Measurements from ENCODE around the gene PRPF8. TPM values are rescaled to one million over a fixed set of nuclear protein-coding genes. Genes with fewer than 3 reads are reported as not detected.

The PRPF8 gene
- total RNA-seq, 4 donors from 2014 or later, result 127 to 261 (median 195) TPM

DNA sequence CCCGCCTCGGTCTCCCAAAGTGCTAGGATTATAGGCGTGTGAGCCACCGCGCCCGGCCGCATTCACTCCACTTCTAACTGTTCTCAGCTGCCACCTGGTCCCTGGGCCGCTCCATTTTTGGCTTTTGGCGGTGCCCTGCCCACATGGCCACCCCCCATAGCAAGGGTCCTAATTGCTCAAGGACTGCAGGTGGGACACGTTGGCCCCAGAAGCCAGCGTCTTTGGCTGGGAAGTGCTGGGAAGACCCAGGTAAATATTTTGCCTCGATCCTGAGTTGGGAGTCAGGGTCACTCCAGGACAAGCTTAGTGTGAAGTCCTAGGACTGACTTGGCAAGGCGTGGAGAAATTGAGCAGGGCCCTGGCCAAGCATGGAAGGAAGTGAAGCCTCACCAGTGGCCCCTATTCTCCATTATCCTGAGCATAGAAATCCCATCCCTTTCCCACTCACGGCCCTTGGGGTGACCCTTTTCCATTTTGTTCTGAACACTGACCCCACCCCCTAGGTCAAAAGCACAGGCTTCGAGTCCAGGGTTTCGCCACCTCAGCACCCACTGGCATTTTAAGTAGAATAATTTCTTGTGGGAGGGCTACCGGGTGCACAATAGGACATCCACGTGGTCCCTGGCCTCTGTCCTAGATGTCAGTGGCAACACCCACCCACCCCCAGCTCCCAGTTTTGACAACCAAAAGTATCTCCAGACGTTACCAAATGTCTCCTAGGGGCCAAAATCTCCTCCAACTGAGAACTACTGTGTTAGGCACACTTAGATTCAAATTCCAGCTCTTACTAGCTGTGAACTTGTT is 33.9 kb upstream of the PRPF8 start:
- DNase-seq (peak in 1 of 2 donors; percentile 77), ATAC-seq (no peak)
- Histone ChIP-seq H3K4me3 (peak overlapping the region in 2 of 4 donors; percentile 72 to 85), H3K27me3 (no peaks in the 10 kb centered on the region), H3K9me3 (no peaks in the 10 kb centered on the region), H3K4me1 (peaks cover 32 to 41% of the 10 kb centered on the region in 2 donors), H3K36me3 (peaks cover 0 to 7% of the 10 kb centered on the region in 2 donors), H3K27ac (peak overlapping the region; percentile 95 to 100 (median 99))
- in situ Hi-C loops (cut with MboI; ENCODE audit: low sequenced_read_pairs in 4 of 4), result loop anchor here in 1 of 4 donors (5.0 kb wide), 1 partner anchor 69 kb away; no protein-coding TSS in a partner anchor
- intact Hi-C loops (cut with DNase I; ENCODE audit: low total_unique reads), result loop anchor here (5.0 kb wide), 1 partner anchor 141 kb away; no protein-coding TSS in a partner anchor
- no peak for TF ChIP-seq POLR2A (IDR thresholded peaks at IDR 0.05)
- TF ChIP-seq, protein P1, sequence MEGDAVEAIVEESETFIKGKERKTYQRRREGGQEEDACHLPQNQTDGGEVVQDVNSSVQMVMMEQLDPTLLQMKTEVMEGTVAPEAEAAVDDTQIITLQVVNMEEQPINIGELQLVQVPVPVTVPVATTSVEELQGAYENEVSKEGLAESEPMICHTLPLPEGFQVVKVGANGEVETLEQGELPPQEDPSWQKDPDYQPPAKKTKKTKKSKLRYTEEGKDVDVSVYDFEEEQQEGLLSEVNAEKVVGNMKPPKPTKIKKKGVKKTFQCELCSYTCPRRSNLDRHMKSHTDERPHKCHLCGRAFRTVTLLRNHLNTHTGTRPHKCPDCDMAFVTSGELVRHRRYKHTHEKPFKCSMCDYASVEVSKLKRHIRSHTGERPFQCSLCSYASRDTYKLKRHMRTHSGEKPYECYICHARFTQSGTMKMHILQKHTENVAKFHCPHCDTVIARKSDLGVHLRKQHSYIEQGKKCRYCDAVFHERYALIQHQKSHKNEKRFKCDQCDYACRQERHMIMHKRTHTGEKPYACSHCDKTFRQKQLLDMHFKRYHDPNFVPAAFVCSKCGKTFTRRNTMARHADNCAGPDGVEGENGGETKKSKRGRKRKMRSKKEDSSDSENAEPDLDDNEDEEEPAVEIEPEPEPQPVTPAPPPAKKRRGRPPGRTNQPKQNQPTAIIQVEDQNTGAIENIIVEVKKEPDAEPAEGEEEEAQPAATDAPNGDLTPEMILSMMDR (IDR thresholded peaks at IDR 0.05 in 4 of 5, conservative IDR thresholded peaks at IDR 0.05 in 1 of 5), result no peak

DNA sequence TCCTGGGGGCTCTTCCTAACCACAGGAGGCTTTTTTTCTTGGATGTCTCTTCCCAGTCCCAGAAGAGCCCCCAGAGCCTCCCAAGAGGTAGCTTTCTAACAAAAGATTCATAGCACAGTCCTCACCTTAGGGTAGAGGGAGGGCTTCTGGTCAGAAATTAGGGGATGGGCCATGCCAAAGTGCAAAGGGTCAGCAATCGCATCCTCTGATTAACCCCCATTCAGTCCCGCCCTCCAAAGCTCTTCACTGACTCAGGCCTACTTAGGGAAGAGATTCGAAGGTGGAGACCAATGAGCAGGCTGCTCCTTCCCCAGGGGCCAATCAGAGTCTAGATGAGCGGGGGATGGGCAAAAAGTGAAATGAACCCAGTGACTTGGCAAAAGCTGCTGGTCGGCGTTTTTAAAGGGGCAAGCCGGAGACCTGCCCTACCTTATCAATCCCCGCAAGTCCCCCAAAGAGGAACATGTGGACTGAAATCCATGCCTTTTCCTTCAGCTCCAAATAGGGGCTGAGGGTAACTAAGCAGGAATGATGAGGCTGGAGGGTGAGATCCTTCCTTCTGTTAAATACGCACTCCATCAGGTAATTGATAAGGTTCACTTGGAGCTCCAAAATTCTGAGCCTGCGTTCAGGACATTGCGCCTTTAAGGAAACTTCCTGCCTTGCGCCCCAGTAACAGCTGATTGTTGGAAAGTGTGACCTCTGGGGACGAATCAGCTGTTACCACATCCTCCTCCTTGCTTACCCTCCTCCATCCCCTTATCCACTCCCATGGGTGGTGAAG is 32.4 kb upstream of the PRPF8 start:
- peaks cover 0 to 22% of the 10 kb centered on the region in 2 donors for H3K36me3 ChIP-seq
- peak overlapping the region; percentile 95 to 100 (median 99) for H3K27ac ChIP-seq
- in situ Hi-C loops (cut with MboI; ENCODE audit: low sequenced_read_pairs in 4 of 4), result loop anchor here in 1 of 4 donors (5.0 kb wide), 1 partner anchor 70 kb away; no protein-coding TSS in a partner anchor
- H3K4me3 ChIP-seq, result peak overlapping the region; percentile 72 to 85 (median 80)
- H3K9me3 ChIP-seq, result no peaks in the 10 kb centered on the region
- peak; percentile 92 for TF ChIP-seq POLR2A (IDR thresholded peaks at IDR 0.05)
- TF ChIP-seq, protein P1 (IDR thresholded peaks at IDR 0.05 in 4 of 5, conservative IDR thresholded peaks at IDR 0.05 in 1 of 5), result no peak
- DNase-seq (peak; percentile 96 to 98), ATAC-seq (peak; percentile 49 to 64)
- no peaks in the 10 kb centered on the region for H3K27me3 ChIP-seq
- intact Hi-C loops (cut with DNase I; ENCODE audit: low total_unique reads), result loop anchor here (1.0 to 5.0 kb wide), 4 partner anchors 67 to 684 kb away; partner anchors contain the start of gene MNT
- H3K4me1 ChIP-seq, result peaks cover 44 to 48% of the 10 kb centered on the region in 2 donors

DNA sequence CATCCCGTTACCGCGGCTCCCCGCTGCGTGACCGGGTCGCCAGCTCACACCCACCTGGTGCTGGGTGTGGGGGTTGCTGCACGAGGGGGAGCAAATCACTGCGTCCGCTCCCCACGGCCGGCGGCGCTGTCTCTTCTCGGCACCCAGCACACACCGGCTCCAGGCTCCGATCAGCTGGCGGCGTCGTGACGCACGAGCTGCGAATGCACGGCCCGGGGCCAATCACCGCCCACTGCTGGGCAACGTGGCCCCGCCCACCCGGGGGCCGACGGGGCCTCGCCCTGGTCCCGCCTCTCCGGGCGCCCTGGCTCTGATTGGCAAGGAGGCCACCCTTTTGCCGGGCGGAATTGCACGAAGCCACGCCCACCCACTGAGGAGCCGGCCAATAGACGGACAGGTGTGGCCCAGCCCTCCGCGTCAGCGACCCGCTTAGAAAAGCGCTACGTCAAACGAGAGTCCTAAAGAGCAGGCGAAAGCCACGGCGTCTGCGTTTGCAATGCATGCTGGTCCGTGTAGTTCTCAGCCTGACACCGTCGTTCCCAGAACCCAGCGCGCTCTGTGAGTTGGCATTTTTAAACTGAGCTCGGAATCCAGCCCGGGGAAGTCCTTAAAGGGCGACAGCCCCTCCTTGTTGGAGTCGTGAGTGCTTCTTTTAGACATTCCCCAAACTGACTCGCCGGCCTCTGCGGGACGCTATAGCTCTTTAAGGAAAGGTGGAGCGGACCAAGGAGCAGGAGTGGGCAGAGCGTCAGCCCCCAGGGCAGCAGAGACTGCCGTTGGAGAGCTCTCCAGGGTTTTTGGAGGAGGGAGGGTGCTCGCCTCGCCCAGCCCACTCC is 31.6 kb upstream of the PRPF8 start:
- peaks cover 52 to 55% of the 10 kb centered on the region in 2 donors for H3K4me1 ChIP-seq
- peak overlapping the region; percentile 91 to 95 (median 94) for H3K4me3 ChIP-seq
- in situ Hi-C loops (cut with MboI; ENCODE audit: low sequenced_read_pairs in 4 of 4), result loop anchor here in 1 of 4 donors (5.0 kb wide), 1 partner anchor 71 kb away; no protein-coding TSS in a partner anchor
- H3K27ac ChIP-seq, result peak overlapping the region; percentile 99 to 100 (median 100)
- peak; percentile 47 to 59 for ATAC-seq
- TF ChIP-seq, protein P1 (IDR thresholded peaks at IDR 0.05 in 4 of 5, conservative IDR thresholded peaks at IDR 0.05 in 1 of 5), result no peak
- peak; percentile 99 to 100 for TF ChIP-seq POLR2A (IDR thresholded peaks at IDR 0.05)
- H3K9me3 ChIP-seq, result no peaks in the 10 kb centered on the region
- peak; percentile 100 for DNase-seq
- intact Hi-C loops (cut with DNase I; ENCODE audit: low total_unique reads), result loop anchor here (2.0 to 5.0 kb wide), 3 partner anchors 139 to 685 kb away; partner anchors contain the start of gene MNT
- H3K36me3 ChIP-seq, result peaks cover 0 to 29% of the 10 kb centered on the region in 2 donors
- H3K27me3 ChIP-seq, result no peaks in the 10 kb centered on the region

DNA sequence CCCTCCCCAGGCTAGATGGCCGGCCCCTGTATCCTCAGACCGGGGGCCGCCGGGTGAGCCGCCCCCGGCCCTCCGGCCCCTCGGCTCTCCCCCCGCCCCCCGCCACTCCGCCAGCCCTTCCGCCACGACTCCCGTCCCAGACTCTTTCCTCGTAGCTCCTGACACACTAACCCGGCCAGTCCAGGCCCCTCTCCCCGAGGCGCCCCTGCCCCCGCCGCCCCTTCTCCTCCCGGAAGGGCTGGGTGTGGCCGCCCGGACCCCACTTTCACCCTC is 31.1 kb upstream of the PRPF8 start:
- Histone ChIP-seq H3K27me3 (no peaks in the 10 kb centered on the region), H3K4me3 (peak overlapping the region; percentile 91 to 95 (median 94)), H3K36me3 (peaks cover 0 to 29% of the 10 kb centered on the region in 2 donors), H3K27ac (peak overlapping the region; percentile 99 to 100 (median 100)), H3K9me3 (no peaks in the 10 kb centered on the region), H3K4me1 (peaks cover 52 to 55% of the 10 kb centered on the region in 2 donors)
- DNase-seq (no peak), ATAC-seq (no peak)
- TF ChIP-seq, protein P1 (IDR thresholded peaks at IDR 0.05 in 4 of 5, conservative IDR thresholded peaks at IDR 0.05 in 1 of 5), result no peak
- no peak for TF ChIP-seq POLR2A (IDR thresholded peaks at IDR 0.05)
- intact Hi-C loops (cut with DNase I; ENCODE audit: low total_unique reads), result loop anchor here (1.0 to 5.0 kb wide), 4 partner anchors 66 to 685 kb away; partner anchors contain the start of genes MNT and RILP
- in situ Hi-C loops (cut with MboI; ENCODE audit: low sequenced_read_pairs in 4 of 4), result loop anchor here in 1 of 4 donors (5.0 kb wide), 1 partner anchor 72 kb away; no protein-coding TSS in a partner anchor

All from gastrocnemius medialis (tissue), 4 donors.